ENCODE data around the gene SFI1.

SFI1 gene

GRCh38 chr22:31652088-31652487, 155.8 kb downstream of the SFI1 start:
- no peak for DNase-seq (ENCODE audit: low read depth)
- no peak for TF ChIP-seq CTCF (conservative IDR thresholded peaks at IDR 0.05; ENCODE audit: low read length)
- no peak overlapping the region for H3K4me3 ChIP-seq (ENCODE audit: low read length)

GRCh38 chr22:31652911-31653684, 156.8 kb downstream of the SFI1 start:
- DNase-seq (ENCODE audit: low read depth), result no peak
- TF ChIP-seq CTCF (conservative IDR thresholded peaks at IDR 0.05; ENCODE audit: low read length), result no peak
- no peak overlapping the region for H3K4me3 ChIP-seq (ENCODE audit: low read length)

GRCh38 chr22:31653944-31654343, 157.6 kb downstream of the SFI1 start:
- H3K4me3 ChIP-seq (ENCODE audit: low read length), result no peak overlapping the region
- DNase-seq (ENCODE audit: low read depth), result no peak
- TF ChIP-seq CTCF (conservative IDR thresholded peaks at IDR 0.05; ENCODE audit: low read length), result no peak

GRCh38 chr22:31654408-31654807, 158.1 kb downstream of the SFI1 start:
- no peak overlapping the region for H3K4me3 ChIP-seq (ENCODE audit: low read length)
- DNase-seq (ENCODE audit: low read depth), result no peak
- TF ChIP-seq CTCF (conservative IDR thresholded peaks at IDR 0.05; ENCODE audit: low read length), result no peak

- no peak overlapping the region for H3K4me3 ChIP-seq (ENCODE audit: low read length)
- no peak for DNase-seq (ENCODE audit: low read depth)
- no peak for TF ChIP-seq CTCF (conservative IDR thresholded peaks at IDR 0.05; ENCODE audit: low read length)
Observed at GRCh38 chr22:31659246-31659645, 162.9 kb downstream of the SFI1 start.

GRCh38 chr22:31660860-31661341, 164.6 kb downstream of the SFI1 start:
- peak; percentile 87 for DNase-seq (ENCODE audit: low read depth)
- H3K4me3 ChIP-seq (ENCODE audit: low read length), result peak overlapping the region; percentile 99

- peak; percentile 91 for DNase-seq (ENCODE audit: low read depth)
- H3K4me3 ChIP-seq (ENCODE audit: low read length), result peak within 1 kb of the TSS; percentile 99
- TF ChIP-seq CTCF (conservative IDR thresholded peaks at IDR 0.05; ENCODE audit: low read length), result no peak
Observed at GRCh38 chr22:31661851-31662667, 165.7 kb downstream of the SFI1 start, which contains the start of gene PISD. TSS of gene PISD (minus strand) at chr22:31662215. CDS start at chr22:31662208, 7 bp downstream.
